ENCODE results near the gene CNDP2.

DNA sequence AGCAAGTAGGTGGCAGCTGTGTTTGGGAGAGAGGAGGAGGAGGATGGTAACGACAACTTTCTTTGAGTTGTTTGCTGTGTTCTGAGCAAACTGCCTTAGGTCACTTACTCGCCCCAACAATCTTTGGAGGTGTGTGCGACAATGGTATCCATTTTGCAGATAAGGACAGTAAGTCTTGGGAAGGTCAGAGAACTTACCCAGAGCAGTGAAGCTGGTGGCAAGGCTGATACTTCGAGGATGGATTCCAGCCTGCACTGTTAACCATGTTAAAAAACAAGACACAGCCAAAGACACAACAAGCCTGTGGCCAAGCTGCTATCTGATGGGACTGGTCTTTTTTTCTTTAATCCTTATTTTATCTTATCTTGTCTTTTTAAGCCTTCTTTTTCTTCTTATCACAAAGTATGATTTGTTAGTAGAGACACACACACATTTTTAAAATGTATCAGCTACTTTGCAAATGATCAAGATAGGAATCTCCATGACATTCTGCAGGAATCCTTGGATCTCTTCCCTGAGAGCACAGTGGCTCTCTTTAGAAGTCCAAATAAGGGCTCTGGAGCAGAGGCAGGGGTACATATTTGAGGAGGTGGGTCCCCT, 66.1 kb downstream of the CNDP2 start:
- TF ChIP-seq, protein P1, sequence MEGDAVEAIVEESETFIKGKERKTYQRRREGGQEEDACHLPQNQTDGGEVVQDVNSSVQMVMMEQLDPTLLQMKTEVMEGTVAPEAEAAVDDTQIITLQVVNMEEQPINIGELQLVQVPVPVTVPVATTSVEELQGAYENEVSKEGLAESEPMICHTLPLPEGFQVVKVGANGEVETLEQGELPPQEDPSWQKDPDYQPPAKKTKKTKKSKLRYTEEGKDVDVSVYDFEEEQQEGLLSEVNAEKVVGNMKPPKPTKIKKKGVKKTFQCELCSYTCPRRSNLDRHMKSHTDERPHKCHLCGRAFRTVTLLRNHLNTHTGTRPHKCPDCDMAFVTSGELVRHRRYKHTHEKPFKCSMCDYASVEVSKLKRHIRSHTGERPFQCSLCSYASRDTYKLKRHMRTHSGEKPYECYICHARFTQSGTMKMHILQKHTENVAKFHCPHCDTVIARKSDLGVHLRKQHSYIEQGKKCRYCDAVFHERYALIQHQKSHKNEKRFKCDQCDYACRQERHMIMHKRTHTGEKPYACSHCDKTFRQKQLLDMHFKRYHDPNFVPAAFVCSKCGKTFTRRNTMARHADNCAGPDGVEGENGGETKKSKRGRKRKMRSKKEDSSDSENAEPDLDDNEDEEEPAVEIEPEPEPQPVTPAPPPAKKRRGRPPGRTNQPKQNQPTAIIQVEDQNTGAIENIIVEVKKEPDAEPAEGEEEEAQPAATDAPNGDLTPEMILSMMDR (IDR thresholded peaks at IDR 0.05): no peak
- TF ChIP-seq EZH2 (IDR thresholded peaks at IDR 0.05; ENCODE audit: borderline replicate concordance, insufficient read depth, low read depth, low read length, poor library complexity, severe bottlenecking): no peak

Measured in B cell (primary cell).